Esophagus squamous epithelium (tissue), 5 donors: Measurements from ENCODE around the gene CCDC30. TPM values are rescaled to one million over a fixed set of nuclear protein-coding genes. Genes with fewer than 3 reads are reported as not detected.
A peak's percentile ranks its signal among the peaks of the same experiment; 100 is the strongest.

ENCODE experiments used
- DNase-seq: peaks from one replicate; lab custom pipeline; 2025; lab: John Stamatoyannopoulos, UW
- H3K27ac ChIP-seq, 4 donors: fragments of 200-600 bp; sonication (generic); one replicate each; pipeline ENCODE4 v1.5.1; 2016 to 2019; ENCODE audit warnings: mild to moderate bottlenecking in 1 of 4
- H3K27me3 ChIP-seq, 4 donors: fragments of 200-600 bp; sonication (generic); 1 replicate in 3 of 4; 2 replicates in 1 of 4; pipeline versions ENCODE4 v1.5.1 to v1.6.0; 2017 to 2021; ENCODE audit warnings: antibody characterized with exemption in 1 of 4
- H3K36me3 ChIP-seq, 3 donors: fragments of 200-600 bp; sonication (generic); one replicate each; pipeline ENCODE4 v1.5.1; 2016 to 2019
- H3K4me1 ChIP-seq, 3 donors: fragments of 200-600 bp; sonication (generic); one replicate each; pipeline ENCODE4 v1.5.1; 2017 to 2019
- H3K4me3 ChIP-seq, 4 donors: fragments of 200-600 bp; sonication (generic); 1 replicate in 3 of 4; 2 replicates in 1 of 4; pipeline ENCODE4 v1.5.1; 2016 to 2019; ENCODE audit warnings: mild to moderate bottlenecking in 2 of 4, moderate library complexity in 1 of 4
- H3K9me3 ChIP-seq, 3 donors: fragments of 200-600 bp; sonication (generic); one replicate each; pipeline ENCODE4 v1.5.1; 2016 to 2019
- POLR2A ChIP-seq, 4 donors: fragments of 450-650 bp; IDR thresholded peaks; one replicate each; pipeline ENCODE4 v1.6.1; 2017; ENCODE audit warnings: antibody characterized with exemption in 4 of 4, mild to moderate bottlenecking in 4 of 4, moderate library complexity in 3 of 4
- WGBS, 2 donors: methylation state at CpG; one replicate each; pipeline ENCODE4 v1.1.5; 2018; 5-methylcytosine and 5-hydroxymethylcytosine counted together
- intact Hi-C: fragments of 100-400 bp; cut with DNase I; formaldehyde crosslinking; loops from one replicate; pipeline ENCODE4 v1.15.0; 2022
- total RNA-seq, 4 donors: library from RNA; depleted of rRNA; stranded (reverse); fragments of >200 nt; gene quantifications; one replicate each; pipeline ENCODE4 v1.1.0, GENCODE V29; 2016
- TF ChIP-seq, protein P1 (sequence below), 6 experiments: fragments of 450-650 bp in 4 of 6; fragments of 200-600 bp in 2 of 6; sonication (generic) in 2 of 6; IDR thresholded peaks; one replicate each; pipeline ENCODE4 v1.5.1; 2016 to 2019; ENCODE audit warnings: antibody characterized with exemption in 6 of 6, mild to moderate bottlenecking in 4 of 6, moderate library complexity in 4 of 6
- donor health status: DM: yes; HTN: yes; CAD: no.

The CCDC30 gene
- total RNA-seq, 4 donors from 2014 or later = 0.12 to 1.3 (median 0.42) TPM

- no peak overlapping the region for H3K4me3 ChIP-seq
- no peak overlapping the region for H3K27ac ChIP-seq
- TF ChIP-seq, protein P1, sequence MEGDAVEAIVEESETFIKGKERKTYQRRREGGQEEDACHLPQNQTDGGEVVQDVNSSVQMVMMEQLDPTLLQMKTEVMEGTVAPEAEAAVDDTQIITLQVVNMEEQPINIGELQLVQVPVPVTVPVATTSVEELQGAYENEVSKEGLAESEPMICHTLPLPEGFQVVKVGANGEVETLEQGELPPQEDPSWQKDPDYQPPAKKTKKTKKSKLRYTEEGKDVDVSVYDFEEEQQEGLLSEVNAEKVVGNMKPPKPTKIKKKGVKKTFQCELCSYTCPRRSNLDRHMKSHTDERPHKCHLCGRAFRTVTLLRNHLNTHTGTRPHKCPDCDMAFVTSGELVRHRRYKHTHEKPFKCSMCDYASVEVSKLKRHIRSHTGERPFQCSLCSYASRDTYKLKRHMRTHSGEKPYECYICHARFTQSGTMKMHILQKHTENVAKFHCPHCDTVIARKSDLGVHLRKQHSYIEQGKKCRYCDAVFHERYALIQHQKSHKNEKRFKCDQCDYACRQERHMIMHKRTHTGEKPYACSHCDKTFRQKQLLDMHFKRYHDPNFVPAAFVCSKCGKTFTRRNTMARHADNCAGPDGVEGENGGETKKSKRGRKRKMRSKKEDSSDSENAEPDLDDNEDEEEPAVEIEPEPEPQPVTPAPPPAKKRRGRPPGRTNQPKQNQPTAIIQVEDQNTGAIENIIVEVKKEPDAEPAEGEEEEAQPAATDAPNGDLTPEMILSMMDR (IDR thresholded peaks at IDR 0.05) = no peak
- no peak for TF ChIP-seq POLR2A (IDR thresholded peaks at IDR 0.05)
- no peaks in the 10 kb centered on the region for H3K9me3 ChIP-seq
- peaks cover 0 to 8% (median 5%) of the 10 kb centered on the region in 3 donors for H3K4me1 ChIP-seq
- H3K27me3 ChIP-seq = no peaks in the 10 kb centered on the region
- peaks cover 15 to 97% (median 21%) of the 10 kb centered on the region in 3 donors for H3K36me3 ChIP-seq
- DNase-seq = no peak
- 88 to 97% methylated on average over 3 of the region's 3 CpGs for WGBS, 2 donors
- intact Hi-C loops = no loop called here
These were observed 206.8 kb downstream of the CCDC30 start for GRCh38 chr1:42669936-42670335.

GRCh38 chr1:42670425-42670824 is 207.3 kb downstream of the CCDC30 start:
- TF ChIP-seq, protein P1 (IDR thresholded peaks at IDR 0.05) = no peak
- H3K27me3 ChIP-seq = no peaks in the 10 kb centered on the region
- H3K36me3 ChIP-seq = peaks cover 15 to 97% (median 17%) of the 10 kb centered on the region in 3 donors
- H3K9me3 ChIP-seq = no peaks in the 10 kb centered on the region
- no peak overlapping the region for H3K4me3 ChIP-seq
- intact Hi-C loops = no loop called here
- no peak for DNase-seq
- H3K4me1 ChIP-seq = peaks cover 0 to 13% (median 5%) of the 10 kb centered on the region in 3 donors
- H3K27ac ChIP-seq = no peak overlapping the region
- 87 to 100% methylated on average over 4 of the region's 4 CpGs for WGBS, 2 donors

DNA sequence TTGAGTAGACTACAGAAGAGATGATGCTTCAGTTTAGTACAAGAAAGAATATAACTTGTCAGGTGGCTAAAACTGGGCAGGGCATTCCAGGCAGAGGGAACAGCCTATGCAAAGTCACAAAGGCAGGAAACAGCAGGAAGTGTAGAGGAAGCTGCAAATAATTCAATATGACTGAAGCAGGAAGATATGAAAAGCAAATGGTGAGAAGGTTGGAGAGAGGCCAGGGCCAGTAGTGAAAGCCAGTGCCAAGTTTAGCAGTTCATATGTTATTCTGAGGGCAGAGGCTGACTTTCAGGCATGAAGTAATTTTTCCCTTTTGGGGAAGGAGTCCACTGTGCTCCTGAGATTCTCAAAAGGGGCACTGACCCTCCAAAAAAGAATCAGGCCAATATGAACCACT is 211.1 kb downstream of the CCDC30 start:
- no peaks in the 10 kb centered on the region for H3K9me3 ChIP-seq
- H3K27me3 ChIP-seq = no peaks in the 10 kb centered on the region
- intact Hi-C loops = no loop called here
- H3K27ac ChIP-seq = peak overlapping the region in 1 of 4 donors; percentile 5
- TF ChIP-seq, protein P1 (IDR thresholded peaks at IDR 0.05) = no peak
- no peak for TF ChIP-seq POLR2A (IDR thresholded peaks at IDR 0.05)
- H3K4me1 ChIP-seq = peaks cover 0 to 20% (median 5%) of the 10 kb centered on the region in 3 donors
- DNase-seq = no peak
- no peak overlapping the region for H3K4me3 ChIP-seq
- H3K36me3 ChIP-seq = peaks cover 0 to 68% (median 0%) of the 10 kb centered on the region in 3 donors

- WGBS, 2 donors = 21 to 50% methylated on average over 1 of the region's 1 CpG
- Histone ChIP-seq H3K9me3 (no peaks in the 10 kb centered on the region), H3K4me3 (no peak overlapping the region), H3K4me1 (peaks cover 0 to 20% (median 5%) of the 10 kb centered on the region in 3 donors), H3K36me3 (peaks cover 0 to 64% (median 0%) of the 10 kb centered on the region in 3 donors), H3K27ac (peak overlapping the region in 1 of 4 donors; percentile 5), H3K27me3 (no peaks in the 10 kb centered on the region)
- no peak for TF ChIP-seq POLR2A (IDR thresholded peaks at IDR 0.05)
- TF ChIP-seq, protein P1 (IDR thresholded peaks at IDR 0.05) = no peak
- no peak for DNase-seq
- intact Hi-C loops = no loop called here
These were observed 211.6 kb downstream of the CCDC30 start for GRCh38 chr1:42674682-42675081.

DNA sequence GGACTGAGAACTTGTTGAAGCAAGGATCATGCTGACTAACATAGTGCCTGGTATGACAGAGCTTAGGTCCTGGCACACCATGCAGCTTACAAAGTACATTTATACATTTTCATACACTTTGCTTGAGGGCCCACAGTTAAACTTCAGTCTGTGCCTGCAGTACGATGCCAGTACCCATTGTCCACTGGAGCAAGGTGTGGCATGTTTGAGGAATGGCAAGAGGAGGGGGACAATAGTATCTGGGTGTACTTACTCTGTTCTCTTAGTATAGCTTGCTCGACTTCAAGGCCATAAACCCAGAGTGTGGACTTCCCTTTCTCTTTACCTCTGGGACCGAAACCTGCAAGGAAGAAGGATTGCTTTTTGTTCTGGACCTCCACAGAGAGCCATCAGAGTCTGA is 212.4 kb downstream of the CCDC30 start:
- Histone ChIP-seq H3K27ac (peak overlapping the region in 1 of 4 donors; percentile 0), H3K36me3 (peaks cover 0 to 56% (median 0%) of the 10 kb centered on the region in 3 donors), H3K4me1 (peaks cover 0 to 26% (median 8%) of the 10 kb centered on the region in 3 donors), H3K4me3 (no peak overlapping the region), H3K27me3 (no peaks in the 10 kb centered on the region), H3K9me3 (no peaks in the 10 kb centered on the region)
- TF ChIP-seq POLR2A (IDR thresholded peaks at IDR 0.05) = no peak
- intact Hi-C loops = no loop called here
- WGBS, 2 donors = 57 to 72% methylated on average over 2 to 3 of the region's 3 CpGs
- DNase-seq = no peak
